GM18499 (cell line): ENCODE results near the gene EPB41L4B.

Experiments used
- ATAC-seq: cut with Tn5 transposase; IDR thresholded peaks from one replicate; pipeline ENCODE4 v1.9.1; 2021; ENCODE audit warnings: moderate number of reproducible peaks; ENCODE audit not compliant: insufficient read depth, unreplicated experiment

The EPB41L4B gene

DNA sequence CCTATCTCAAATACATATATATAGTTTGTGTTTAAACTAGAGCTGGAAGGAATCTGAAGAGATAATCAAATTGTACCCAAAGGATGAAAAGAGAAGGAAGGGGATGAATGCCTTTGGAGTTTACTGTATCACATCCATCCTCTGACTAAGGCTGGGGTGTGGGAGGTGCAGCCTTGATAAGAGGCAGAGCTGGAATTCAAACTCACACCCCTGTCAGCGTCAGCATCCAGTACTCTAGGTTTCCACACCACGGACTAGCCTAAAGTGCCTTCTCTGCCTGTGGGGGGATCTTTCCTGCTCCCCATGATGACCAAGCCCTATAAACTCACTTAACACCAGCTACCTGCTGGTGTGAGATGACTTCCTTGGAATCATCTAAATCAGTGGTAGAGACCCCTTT lies 48.1 kb downstream of the EPB41L4B start:
- ATAC-seq = no peak

DNA sequence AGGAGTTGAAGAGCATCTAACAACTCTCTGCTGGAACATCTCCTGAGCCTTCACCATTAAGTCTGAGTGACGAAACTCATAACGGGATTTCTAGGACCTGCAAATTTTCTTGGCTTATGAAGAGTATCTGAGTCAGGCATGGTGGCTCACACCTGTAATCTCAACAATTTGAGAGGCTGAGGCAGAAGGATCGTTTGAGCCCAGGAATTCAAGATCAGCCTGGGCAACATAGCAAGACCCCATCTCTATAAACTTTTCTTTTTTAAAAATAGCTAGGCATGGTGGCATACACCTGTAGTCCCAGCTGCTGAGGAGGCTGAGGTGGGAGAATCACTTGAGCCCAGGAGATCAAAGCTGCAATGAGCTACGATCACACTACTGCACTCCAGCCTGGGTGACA lies 48.8 kb downstream of the EPB41L4B start:
- no peak for ATAC-seq

DNA sequence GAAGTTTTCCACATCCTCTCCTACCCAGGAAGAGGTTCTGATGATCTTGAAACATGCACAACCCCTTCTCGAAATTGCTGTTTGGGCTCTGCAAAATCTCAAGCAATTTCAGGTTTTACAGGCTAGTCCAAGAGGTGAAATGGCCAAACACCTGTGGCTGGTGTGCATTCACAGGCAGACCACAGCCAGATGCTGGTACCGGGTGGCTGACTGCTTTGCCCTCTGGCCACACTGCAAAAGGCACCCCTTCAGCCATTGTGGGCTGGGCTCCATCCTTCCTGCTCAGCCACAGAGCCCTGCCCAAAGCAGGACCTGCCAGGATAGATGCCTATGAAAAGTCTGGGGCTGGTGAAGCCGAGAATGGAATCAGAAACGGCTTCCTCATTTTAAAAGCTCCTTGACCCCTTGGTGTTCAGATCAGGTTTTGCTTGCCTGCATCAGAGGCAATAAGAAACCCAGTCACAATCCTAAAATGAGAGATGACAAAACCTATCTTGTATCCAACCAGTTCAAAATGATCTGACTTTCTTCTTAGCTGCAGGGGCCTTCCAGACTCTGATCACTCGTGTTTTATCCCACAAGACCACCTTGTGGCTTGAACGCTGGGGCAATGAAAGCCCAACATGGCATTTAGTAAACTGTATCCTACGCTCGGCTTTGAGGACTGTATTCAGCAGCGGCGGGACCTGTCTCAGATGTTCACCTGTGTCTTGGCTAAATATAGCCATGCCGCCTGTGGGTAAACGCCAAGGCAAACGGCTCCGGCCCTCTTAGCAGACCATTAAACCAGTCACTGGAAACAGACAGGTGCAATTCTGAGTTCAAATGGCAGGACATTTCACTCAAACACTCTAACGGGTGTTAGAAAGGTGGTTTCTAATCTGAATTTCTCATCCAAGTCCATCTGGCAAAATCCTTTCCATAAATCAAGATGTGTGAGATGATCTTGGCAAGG lies 49.6 kb downstream of the EPB41L4B start:
- no peak for ATAC-seq

DNA sequence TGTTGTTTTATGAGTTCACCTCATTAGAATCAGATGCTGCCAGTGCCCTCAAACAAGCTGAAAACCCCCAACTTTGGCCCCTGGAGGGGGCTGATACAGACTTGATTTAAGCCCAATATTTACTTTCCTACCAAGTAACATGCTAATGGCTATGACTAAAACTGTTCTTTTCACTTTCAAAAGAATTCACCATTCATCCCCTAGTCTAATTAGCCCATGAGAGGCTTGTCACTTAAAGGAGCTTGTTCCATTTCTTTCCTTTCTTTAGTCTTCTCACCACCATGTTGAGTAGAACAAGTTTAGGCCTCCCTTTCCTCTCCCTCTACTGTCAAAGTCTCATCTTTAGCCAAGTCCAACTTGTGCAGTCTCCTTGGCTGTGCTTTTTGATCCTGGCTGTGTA lies 50.4 kb downstream of the EPB41L4B start:
- no peak for ATAC-seq

DNA sequence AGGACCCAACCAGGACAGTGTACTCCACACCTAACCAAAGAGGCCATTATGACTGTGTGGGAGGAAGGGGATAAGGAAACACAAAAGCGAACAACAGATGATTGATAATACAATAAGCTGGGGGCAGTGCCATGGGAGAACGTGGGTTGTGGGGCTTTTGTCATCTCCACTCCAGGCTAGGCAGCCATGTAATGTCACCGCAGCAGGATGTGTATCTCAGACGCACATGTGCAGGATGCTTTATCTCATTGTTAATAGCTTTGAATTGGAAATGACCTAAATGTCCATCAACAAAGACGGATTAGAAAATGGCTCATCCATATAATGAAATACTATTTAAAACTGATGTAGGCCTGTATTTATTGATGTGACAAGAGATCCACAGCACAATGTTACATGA lies 51.0 kb downstream of the EPB41L4B start:
- ATAC-seq = no peak

DNA sequence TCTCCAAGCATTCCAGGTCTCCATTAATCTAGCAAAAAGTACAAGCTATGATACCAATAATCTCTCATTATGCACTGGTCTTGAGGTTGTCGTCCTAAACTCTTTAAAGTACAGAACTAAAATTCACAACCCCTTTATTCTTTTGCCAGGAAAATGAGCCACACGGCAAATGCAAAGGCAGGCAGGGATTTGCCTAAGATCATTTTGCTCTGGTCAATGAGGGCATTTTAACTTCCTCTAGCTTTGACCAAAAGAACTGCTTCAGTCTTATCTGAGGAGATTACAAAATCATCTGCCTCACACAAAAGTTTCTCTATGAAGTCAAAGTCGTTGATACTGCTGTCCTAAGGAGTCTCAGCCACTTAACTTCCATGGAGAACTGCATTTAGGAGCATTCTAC lies 51.8 kb downstream of the EPB41L4B start:
- no peak for ATAC-seq

DNA sequence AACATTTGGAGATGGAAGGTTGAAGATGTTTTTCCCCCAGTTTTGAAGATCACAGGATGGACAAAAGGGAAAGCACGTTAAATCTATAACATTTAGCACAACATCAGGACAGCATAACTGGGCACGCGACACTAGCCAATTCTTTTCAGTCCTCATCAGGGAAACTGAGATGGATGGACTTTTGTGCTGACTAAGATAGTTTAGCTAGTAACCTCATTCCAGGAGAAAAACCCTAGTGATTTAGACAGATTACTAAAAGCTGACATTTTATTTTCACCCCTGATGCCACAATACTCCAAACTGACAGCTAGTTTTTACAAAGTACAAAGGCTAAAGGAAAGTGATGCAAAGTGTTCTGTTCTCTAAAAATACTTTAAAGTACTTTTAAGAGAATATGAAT lies 53.3 kb downstream of the EPB41L4B start:
- ATAC-seq = no peak

DNA sequence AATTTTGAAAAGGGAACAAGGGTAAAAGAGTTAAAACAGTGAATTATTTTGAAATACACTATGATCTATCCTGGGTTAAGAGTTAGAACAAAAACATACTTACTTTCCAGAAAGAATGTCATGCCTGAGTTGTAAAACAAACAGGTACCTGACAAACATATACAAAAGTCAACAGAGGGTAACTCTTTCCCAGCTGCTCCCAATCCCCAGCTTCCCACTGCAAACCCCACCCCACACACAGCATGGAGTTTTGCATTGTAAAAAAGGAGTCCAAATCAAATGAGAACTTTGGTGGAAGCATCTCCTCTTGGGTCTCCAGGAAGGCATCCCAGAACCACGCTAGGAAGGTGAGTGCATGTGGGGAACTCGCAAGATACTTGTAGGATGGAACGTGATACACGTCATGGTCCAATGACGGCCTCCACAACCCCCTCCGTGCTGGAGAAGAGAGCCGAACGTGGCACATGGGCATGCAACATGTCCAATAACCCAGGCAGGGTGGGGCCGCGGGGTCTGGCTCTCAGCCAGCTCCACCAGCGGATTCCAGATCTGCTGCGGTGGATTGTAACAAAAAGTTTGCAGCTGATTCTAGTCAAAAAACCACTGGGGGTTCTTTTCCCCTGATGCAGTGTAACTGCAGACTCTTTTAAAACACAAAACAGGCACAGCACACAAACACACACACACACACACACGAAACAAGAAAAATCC lies 55.8 kb downstream of the EPB41L4B start:
- ATAC-seq = no peak

DNA sequence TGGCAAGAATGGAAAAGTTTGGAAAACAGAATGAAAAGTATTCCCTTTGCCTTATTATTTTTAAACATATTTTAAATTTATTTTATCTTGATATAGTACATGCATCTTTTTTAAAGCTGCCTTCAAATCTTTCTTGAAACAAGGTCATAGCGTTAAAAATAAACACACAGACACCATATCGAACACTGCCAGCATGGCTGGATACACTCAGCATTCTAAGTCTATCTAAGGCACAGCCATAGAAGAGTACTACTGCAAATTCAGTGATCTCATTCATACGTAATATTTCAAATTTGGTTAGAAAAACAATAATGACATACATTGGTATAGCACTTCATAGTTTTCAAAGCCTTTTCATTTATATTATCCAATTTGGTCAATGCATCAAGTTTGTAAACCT lies 57.5 kb downstream of the EPB41L4B start:
- ATAC-seq = no peak

DNA sequence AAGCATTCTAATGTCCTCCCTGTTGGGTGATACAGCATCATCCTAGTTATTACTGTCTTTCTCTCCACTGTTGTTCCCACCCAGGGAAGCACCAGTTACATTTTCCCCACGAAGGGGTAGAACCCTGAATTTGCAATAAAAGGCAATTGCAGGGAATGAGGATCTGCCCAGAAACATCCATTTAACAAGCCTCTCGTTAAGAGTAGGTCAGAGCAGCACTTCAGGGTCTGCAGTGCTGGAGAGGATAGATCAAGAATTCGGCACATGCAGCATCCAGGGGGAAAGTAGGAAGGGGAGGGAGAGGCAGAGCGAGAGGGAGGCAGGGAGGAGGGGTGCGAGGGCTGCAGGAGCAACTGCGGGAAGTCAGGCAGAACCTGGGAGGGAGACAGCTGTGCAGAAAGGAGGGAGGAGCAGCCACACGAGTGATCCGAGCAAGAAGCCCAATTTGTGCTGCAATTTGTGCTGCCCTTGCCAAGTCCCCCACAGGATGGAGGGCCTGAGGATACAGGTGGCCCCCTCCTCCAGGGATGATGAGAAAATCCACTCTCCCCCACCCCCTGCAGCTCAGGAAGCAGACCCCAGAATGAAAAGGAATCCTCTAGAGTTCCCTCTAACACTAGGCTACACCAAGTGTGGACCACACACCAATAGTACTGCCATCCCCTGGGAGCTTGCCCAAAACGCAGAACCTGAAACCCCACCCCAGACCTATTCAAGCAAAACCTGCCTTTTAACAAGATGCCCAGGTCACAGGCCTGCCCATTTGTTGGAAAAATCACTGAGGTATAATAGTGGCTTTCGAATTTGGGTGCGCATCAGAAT lies 62.2 kb downstream of the EPB41L4B start:
- ATAC-seq = no peak

DNA sequence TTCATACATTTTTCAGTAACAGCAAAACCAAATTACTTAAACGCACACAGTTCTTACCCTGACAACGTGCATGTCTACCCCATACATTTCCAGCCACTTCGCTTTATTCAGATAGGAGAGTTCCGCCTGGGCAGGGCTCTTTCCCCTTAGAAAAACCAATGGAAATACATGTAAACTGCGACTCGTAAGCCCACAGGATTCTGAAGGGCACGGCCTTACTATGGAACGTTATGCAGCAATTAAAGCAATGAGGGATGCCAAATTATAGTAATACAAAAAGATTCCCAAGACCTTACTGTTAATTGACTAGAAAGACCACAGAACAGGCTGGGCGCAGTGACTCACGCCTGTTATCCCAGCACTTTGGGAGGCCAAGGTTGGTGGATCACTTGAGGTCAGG lies 64.5 kb downstream of the EPB41L4B start:
- ATAC-seq = no peak

DNA sequence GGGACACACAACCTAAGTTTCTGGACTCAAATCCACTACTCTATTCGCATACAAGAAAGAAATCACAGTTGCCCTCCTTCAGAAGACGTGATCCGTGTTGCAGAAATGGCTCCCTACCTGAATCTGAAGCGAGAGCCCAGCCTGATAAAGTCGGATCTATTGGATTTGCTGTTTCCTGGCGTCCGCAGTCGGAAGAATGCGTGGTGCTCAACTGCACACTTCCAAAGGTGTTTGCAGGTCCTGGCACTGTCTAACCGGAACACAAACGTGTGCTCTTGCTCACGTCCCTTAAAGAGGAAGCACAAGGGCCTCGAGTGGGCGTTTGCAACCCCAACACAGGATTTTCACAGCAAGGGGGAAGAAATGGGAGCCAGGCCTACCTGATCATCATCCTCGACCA lies 65.5 kb downstream of the EPB41L4B start:
- no peak for ATAC-seq

DNA sequence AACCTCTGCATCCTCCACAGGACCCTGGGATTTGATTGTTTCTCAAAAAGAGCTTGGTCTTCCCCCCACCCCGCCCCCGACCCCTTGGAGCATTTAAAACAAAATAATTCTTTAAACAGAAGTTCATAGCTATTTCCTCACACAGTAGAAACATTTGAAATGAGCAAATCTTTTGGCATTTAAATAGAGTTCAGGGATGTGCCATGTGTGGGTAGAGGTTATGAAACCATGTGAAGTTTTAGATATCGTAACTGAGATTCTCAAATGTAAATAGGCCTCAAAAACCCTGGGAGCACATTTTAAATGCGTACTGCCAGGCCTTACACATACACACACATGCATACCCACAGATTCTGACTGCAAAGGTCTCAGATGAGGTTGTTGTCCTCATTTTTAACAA lies 66.5 kb downstream of the EPB41L4B start:
- ATAC-seq = no peak

DNA sequence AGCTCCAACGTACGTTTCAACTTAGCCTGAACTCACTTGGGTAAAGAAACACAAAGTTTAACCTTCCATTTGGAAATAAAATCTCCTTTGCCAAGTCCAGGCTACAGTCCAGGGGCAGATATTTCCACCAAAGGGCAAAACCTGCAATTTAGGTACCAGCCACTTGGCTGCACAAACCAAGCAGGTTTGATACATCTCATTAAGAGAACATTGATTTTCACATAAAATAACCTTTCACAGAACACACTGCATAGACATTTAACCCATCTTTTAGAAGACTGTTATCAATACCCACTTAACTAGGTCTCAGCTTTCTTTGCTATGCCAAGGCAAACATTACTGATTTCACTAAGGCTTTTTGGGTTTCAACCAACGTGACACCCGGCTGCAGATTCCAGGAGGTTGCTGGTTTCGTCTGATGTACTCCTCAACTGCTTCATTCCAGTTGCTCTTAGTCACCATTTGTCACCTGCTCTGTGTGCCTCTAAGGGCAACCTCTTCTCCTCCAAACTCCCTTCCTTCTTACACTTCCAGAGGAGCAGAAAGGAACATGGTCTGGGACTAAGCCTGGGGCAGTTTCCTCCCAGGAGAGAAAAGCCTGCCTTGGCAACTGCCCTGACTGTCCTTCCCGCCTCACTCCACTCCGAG lies 67.1 kb downstream of the EPB41L4B start:
- ATAC-seq = no peak

DNA sequence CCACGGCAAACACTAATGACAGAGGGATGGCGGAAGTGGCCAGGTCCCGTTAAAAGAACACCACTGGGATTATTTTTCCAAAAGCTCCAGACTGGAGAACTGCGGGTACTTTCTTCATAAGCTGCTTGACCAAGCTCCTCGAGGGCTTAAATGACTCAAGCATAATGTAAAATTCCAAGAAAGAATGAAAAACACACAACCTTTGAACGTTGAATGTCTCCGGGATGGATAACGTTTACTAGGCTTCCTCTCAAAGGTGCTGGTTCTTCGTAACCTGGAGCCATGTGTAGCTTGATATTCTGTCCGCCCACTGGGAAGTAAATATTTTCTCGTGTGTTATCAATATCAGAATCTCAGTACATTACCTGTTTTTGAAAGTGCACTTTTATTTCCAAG lies 67.6 kb downstream of the EPB41L4B start:
- ATAC-seq = no peak

DNA sequence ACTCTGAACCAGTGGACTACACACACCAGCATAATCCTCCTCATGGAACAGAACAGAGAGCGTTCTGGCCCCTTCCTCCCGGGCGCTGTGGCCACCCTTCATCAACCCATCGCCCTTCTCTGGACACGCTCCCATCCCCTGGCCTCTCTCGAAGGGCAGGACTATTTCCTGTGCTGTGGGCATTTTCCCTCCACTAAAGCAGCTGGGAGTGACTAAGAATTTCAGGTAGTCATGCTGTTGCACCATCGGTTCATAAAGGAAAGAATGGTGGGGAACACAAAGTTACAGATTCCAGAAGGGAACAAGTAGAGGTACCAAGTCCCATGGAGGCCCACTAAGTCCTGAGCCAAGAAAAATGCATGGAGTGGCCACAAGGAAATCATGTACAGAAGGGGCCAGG lies 68.6 kb downstream of the EPB41L4B start:
- no peak for ATAC-seq

DNA sequence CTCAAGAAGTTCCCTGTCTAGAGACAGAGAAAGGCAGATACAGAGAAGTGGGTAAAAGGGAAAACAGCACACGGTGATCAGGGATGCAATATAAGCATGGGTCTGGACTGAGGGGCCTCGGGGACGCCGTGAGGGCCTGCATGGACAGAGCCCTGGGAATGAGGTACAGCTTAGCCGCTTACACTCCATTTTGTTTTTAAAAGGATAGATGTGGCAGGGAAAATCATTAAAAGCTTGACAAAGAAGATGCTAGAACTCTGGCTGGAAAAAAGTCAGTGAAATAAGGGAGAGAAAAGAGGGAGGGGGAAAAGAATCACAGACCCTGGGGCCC lies 69.1 kb downstream of the EPB41L4B start:
- ATAC-seq = no peak

DNA sequence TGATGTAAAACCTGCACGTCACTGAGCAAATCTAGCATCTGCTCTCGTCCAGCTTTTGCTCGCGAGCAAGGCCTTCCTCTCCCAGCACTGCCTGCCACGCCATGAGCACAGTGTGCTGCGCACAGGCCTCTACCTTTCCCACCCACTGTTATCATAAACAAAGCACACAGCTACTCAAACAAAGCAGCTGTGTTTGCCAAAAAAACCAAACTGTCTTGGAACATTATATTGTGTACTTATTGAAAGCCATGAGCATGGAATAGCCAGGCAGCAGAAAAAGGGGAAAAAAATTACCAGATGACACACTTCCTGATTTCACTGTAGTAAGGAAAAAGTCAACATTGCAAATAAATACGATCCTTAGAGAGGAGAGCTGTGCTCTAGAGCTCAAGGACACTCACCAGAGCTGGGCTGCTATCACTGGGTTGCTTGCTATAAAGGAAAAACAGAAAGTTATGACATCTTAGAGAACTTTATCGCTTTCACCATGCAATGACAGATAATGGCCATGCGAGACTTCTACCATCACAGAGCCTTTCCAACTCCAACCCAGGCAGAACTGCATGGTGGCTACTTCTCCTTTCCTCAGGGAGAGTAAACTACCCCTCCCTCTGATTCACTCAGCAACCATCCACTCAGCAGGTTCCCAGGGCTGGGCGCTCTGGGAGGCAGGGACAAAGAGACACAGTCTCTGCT lies 69.6 kb downstream of the EPB41L4B start:
- no peak for ATAC-seq

DNA sequence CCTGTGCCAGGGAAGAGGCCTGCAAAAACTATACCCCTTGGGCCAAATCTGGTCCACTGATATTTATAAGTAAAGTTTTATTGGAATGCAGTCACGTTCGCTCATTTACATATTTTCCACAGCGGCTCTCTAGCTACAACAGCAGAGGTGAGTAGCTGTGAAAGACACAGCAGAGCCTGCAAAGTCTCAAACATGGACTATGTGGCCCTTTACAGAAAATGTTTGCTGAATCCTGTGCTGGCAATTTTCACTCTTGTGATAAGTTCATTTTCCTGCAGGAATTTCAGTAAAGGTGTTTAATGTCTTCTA lies 70.1 kb downstream of the EPB41L4B start:
- ATAC-seq = no peak

DNA sequence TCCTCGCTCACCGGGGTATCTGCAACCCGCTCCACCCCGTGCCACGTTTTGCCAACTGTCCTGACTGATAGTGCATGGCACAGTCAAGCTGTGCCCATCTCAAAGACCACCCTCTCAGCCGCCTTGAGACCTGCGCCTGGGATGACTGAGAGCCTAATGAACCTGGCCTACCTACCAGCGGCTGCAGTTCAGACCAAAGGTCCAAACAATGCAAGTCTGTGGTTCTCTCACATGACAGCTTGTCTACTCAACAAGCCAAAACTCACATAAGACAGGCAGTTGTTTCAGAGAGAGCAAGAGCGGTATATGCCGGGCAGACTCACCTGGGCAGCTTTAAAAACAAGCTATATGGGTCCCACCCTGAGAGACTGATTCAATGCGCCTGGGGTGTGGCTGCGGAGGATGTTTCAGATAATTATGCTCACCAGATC lies 70.5 kb downstream of the EPB41L4B start:
- no peak for ATAC-seq
